Heart left ventricle (tissue), 13 donors: Measurements from ENCODE around the gene MPRIP.

Experiments used
- POLR2A ChIP-seq, 2 donors: fragments of 450-650 bp; IDR thresholded peaks; one replicate each; pipeline ENCODE4 v1.6.1; 2017; ENCODE audit warnings: antibody characterized with exemption in 2 of 2, mild to moderate bottlenecking in 2 of 2, moderate library complexity in 2 of 2
- TF ChIP-seq, protein P1 (sequence below), 12 donors: fragments of 200-600 bp; sonication (generic) in 4 of 12; IDR thresholded peaks; one replicate each; pipeline versions ENCODE4 v1.5.0 to v1.8.0; 2018 to 2022; ENCODE audit warnings: antibody characterized with exemption in 12 of 12, mild to moderate bottlenecking in 5 of 12
- donor health status: ischemic (EF 13 %, LVEDD 7.1; RV severe dilation, severe dysfunction).
- donor health status: DM: no; HTN: yes; CAD: no.
- donor health status: DM: no; HTN: no; CAD: no.
- donor health status: ischemic (EF 25% LVEDD 6.9; RV normal size, moderate dysfunction).
- donor health status: ischemic (EF 25% LVEDD 5.7; RV mildly dilated, moderate dysfunction).
- donor health status: ischemic (EF 35%, LVEDD 5.7; RV mildly dilated, moderate dysfunction).
- donor health status: nonischemic (EF 11% LVEDD 7.7; RV severe dilation, severe dysfunction).
- donor health status: DM: yes; HTN: yes; CAD: no.
- donor health status: PGD.
- donor health status: ischemic (EF 29% LVEDD 5.4; RV normal size, mild dysfunction).
- donor health status: nonischemic (EF 23%, LVEDD 6.1; RV moderate dilation, normal function).

DNA sequence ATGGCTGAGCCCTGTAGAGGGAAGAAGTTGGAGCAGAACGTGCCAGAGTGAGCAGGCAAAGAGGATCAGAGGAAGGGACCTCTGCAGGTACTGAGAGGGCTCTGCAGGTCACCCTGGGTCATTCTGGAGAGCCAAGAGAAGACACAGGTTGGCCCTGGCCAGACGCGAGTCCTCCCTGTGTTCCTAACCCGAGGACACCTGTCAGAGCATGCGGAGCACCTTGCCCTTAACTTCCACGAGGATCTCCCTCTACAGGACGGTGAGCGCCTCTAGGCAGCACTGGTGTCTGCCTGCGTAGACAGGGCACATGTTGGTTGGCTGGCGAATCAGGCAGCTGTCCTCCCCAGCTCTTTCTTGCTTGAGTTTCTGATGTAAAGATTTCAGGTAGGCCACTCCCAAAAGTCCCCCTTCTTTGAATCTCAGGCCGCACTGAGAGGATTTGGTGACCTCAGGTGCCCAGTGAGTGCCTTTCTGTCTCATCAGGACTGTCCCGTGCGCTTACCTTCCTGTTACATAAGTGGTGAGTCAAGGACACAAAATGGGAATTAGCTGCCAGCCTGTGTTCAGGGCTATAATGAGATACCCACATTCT lies 45.3 kb downstream of the MPRIP start:
- TF ChIP-seq, protein P1, sequence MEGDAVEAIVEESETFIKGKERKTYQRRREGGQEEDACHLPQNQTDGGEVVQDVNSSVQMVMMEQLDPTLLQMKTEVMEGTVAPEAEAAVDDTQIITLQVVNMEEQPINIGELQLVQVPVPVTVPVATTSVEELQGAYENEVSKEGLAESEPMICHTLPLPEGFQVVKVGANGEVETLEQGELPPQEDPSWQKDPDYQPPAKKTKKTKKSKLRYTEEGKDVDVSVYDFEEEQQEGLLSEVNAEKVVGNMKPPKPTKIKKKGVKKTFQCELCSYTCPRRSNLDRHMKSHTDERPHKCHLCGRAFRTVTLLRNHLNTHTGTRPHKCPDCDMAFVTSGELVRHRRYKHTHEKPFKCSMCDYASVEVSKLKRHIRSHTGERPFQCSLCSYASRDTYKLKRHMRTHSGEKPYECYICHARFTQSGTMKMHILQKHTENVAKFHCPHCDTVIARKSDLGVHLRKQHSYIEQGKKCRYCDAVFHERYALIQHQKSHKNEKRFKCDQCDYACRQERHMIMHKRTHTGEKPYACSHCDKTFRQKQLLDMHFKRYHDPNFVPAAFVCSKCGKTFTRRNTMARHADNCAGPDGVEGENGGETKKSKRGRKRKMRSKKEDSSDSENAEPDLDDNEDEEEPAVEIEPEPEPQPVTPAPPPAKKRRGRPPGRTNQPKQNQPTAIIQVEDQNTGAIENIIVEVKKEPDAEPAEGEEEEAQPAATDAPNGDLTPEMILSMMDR (IDR thresholded peaks at IDR 0.05), result no peak
- no peak for TF ChIP-seq POLR2A (IDR thresholded peaks at IDR 0.05)
